Erythroblast (primary cell): ENCODE measurements around the gene PDGFA.

Experiments used
- GATA1 ChIP-seq: IDR thresholded peaks from 2 replicates; pipeline ENCODE4 v1.6.1; 2011; ENCODE audit warnings: low read depth, mild to moderate bottlenecking, control low read depth, low read length, moderate library complexity
- POLR2A ChIP-seq: IDR thresholded peaks from 2 replicates; pipeline ENCODE4 v1.6.1; 2011; ENCODE audit warnings: mild to moderate bottlenecking, low read length

- TF ChIP-seq POLR2A, result no peak
- TF ChIP-seq GATA1, result no peak
These were observed 37.4 kb upstream of the PDGFA start for GRCh38 chr7:556837-557557.
